BLaER1 treated with 17β-estradiol and CSF1 and Interleukin-3, amounts not matched to agents 10 nM and 100 nM (cell line): Measurements from ENCODE around the gene RRP12.
"Not testable (repeated sequence)": the region's sequence is repeated elsewhere in the genome, so short reads cannot be mapped to it uniquely, and the experiment has no call there.

Source experiments
- H3K27ac ChIP-seq, 11 experiments: shearing (Covaris generic); formaldehyde crosslinking; 2 replicates each; pipeline ENCODE4 v1.8.1; 2022
- H3K27me3 ChIP-seq, 11 experiments: shearing (Covaris generic); formaldehyde crosslinking; 2 replicates each; pipeline ENCODE4 v1.8.1; 2022
- H3K36me3 ChIP-seq, 11 experiments: shearing (Covaris generic); formaldehyde crosslinking; 2 replicates each; pipeline ENCODE4 v1.8.1; 2022
- H3K4me1 ChIP-seq, 10 experiments: shearing (Covaris generic); formaldehyde crosslinking; 2 replicates each; pipeline ENCODE4 v1.8.1; 2022
- H3K4me2 ChIP-seq, 11 experiments: shearing (Covaris generic); formaldehyde crosslinking; 2 replicates each; pipeline ENCODE4 v1.8.1; 2022
- H3K4me3 ChIP-seq, 10 experiments: shearing (Covaris generic); formaldehyde crosslinking; 2 replicates each; pipeline ENCODE4 v1.8.1; 2022
- H3K9ac ChIP-seq, 11 experiments: shearing (Covaris generic); formaldehyde crosslinking; 2 replicates each; pipeline ENCODE4 v1.8.1; 2022
- H3K9me3 ChIP-seq, 11 experiments: shearing (Covaris generic); formaldehyde crosslinking; replicated peaks in 1 of 11; 2 replicates each; pipeline ENCODE4 v1.8.1; 2022
- H4K20me1 ChIP-seq, 11 experiments: shearing (Covaris generic); formaldehyde crosslinking; 2 replicates each; pipeline ENCODE4 v1.8.1; 2022
- Cebpa-rat ChIP-seq, 11 experiments: shearing (Covaris generic); IDR thresholded peaks; 2 replicates each; pipeline ENCODE4 v1.8.1; 2022

Gene RRP12

DNA sequence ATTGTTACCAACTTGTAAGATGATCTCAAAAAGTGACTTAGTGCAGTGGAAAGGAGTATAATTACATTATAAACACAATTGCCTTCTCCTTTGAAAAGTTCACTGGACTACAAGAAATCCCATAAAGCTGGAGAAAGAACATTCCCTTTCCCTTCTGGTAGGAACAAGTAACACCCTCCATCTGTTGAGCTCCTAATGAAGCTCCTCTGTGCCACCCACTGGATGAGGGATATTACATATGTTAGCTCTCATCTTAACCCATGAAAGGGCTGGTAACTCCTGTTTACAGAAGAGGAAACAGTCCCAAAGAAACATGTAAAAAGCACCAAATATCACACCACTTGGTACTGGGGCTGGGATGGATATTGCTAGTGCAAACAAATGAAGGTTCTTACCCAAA, 32.9 kb upstream of the RRP12 start:
- Histone ChIP-seq H3K36me3 (peaks cover 89 to 94% (median 92%) of the 10 kb centered on the region in 11 experiments), H3K27ac (0 out of 22 replicates have a peak overlapping the region, but pooled peaks of 2 of the 11 experiments have one; percentile 0 to 26), H3K4me2 (no peak overlapping the region), H4K20me1 (peaks cover 18 to 53% (median 38%) of the 10 kb centered on the region in 11 experiments; a peak in 21 of 22 replicates), H3K27me3 (no peaks in the 10 kb centered on the region), H3K9me3 (no peaks in the 10 kb centered on the region), H3K4me1 (peaks cover 4 to 45% (median 22%) of the 10 kb centered on the region in 10 experiments; a peak in 16 of 20 replicates), H3K4me3 (no peak overlapping the region), H3K9ac (0 out of 22 replicates have a peak overlapping the region, but pooled peaks of 1 of the 11 experiments have one; percentile 4)
- TF ChIP-seq Cebpa-rat (IDR thresholded peaks at IDR 0.05), result no peak

GRCh38 chr10:97428572-97428981, 27.4 kb upstream of the RRP12 start:
- H3K9ac ChIP-seq, result peak overlapping the region; percentile 89 to 97 (median 94); a peak in 21 of 22 replicates
- peak overlapping the region; percentile 82 to 100 (median 92) for H3K4me3 ChIP-seq
- no peaks in the 10 kb centered on the region; a peak in 1 of 22 replicates for H3K9me3 ChIP-seq
- H3K36me3 ChIP-seq, result peaks cover 46 to 63% (median 59%) of the 10 kb centered on the region in 11 experiments
- H3K4me1 ChIP-seq, result peaks cover 36 to 60% (median 52%) of the 10 kb centered on the region in 10 experiments
- H3K4me2 ChIP-seq, result peak overlapping the region; percentile 87 to 100 (median 97)
- H3K27ac ChIP-seq, result peak overlapping the region; percentile 18 to 96 (median 84); a peak in 20 of 22 replicates
- TF ChIP-seq Cebpa-rat (IDR thresholded peaks at IDR 0.05), result no peak
- H3K27me3 ChIP-seq, result no peaks in the 10 kb centered on the region
- H4K20me1 ChIP-seq, result peaks cover 33 to 61% (median 57%) of the 10 kb centered on the region in 11 experiments; a peak in 21 of 22 replicates

DNA sequence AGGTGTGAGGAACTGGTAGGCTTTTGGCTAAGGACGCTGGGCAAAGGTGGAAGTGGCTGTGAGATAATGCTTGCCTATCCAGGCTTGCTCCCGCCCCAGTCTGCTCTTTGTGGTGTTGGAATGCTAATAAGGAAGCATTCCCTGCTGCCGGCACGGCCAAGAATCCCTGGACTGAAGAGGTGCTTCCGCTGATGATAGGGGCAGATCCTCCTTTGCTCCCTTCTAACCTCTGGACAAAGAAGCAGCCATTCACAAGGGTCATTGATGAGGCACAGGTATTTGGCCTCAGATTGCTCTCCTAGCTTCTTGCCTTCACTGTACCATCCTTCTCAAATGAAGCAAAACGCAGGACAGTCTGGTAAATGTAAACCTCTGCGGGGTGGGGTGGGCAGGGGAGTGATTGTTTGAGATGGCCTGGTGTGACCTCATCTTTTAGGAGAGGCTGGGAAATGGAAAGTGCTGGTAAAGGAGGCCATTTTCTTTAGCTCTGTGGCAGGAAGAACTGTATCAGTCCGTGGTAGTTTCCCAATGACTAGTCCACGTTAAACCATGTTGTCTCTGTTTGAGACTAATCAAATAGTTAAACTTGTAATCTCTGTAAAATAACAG, 26.5 kb upstream of the RRP12 start:
- no peaks in the 10 kb centered on the region; a peak in 1 of 22 replicates for H3K9me3 ChIP-seq
- H3K36me3 ChIP-seq, result peaks cover 42 to 57% (median 55%) of the 10 kb centered on the region in 11 experiments
- TF ChIP-seq Cebpa-rat (IDR thresholded peaks at IDR 0.05), result no peak
- peak overlapping the region; percentile 87 to 100 (median 97) for H3K4me2 ChIP-seq
- H3K9ac ChIP-seq, result peak overlapping the region; percentile 89 to 97 (median 94)
- H4K20me1 ChIP-seq, result peaks cover 33 to 58% (median 53%) of the 10 kb centered on the region in 11 experiments; a peak in 21 of 22 replicates
- H3K4me3 ChIP-seq, result peak overlapping the region; percentile 82 to 100 (median 92)
- H3K27ac ChIP-seq, result peak overlapping the region; percentile 29 to 96 (median 93); a peak in 20 of 22 replicates
- H3K27me3 ChIP-seq, result no peaks in the 10 kb centered on the region
- H3K4me1 ChIP-seq, result peaks cover 43 to 68% (median 61%) of the 10 kb centered on the region in 10 experiments

GRCh38 chr10:97426776-97427570, 25.8 kb upstream of the RRP12 start:
- Histone ChIP-seq H3K4me1 (peaks cover 43 to 74% (median 68%) of the 10 kb centered on the region in 10 experiments), H3K36me3 (peaks cover 38 to 53% (median 52%) of the 10 kb centered on the region in 11 experiments), H3K27me3 (no peaks in the 10 kb centered on the region)

GRCh38 chr10:97425964-97426775, 25.0 kb upstream of the RRP12 start, which contains the start of gene PGAM1:
Gene PGAM1, plus strand, starts transcription at chr10:97426191. Its CDS starts 117 bp downstream, at chr10:97426308.
- no peak for TF ChIP-seq Cebpa-rat (IDR thresholded peaks at IDR 0.05)
- peak within 1 kb of the TSS; percentile 89 to 97 (median 94) for H3K9ac ChIP-seq
- H3K27me3 ChIP-seq, result no peaks in the 10 kb centered on the region
- no peaks in the 10 kb centered on the region; a peak in 1 of 22 replicates for H3K9me3 ChIP-seq
- peak within 1 kb of the TSS; percentile 82 to 100 (median 92) for H3K4me3 ChIP-seq
- H3K4me1 ChIP-seq, result peaks cover 43 to 79% (median 71%) of the 10 kb centered on the region in 10 experiments
- peak within 1 kb of the TSS; percentile 87 to 100 (median 98) for H3K4me2 ChIP-seq
- H3K36me3 ChIP-seq, result peaks cover 30 to 45% (median 44%) of the 10 kb centered on the region in 11 experiments
- peaks cover 28 to 47% (median 42%) of the 10 kb centered on the region in 11 experiments; a peak in 21 of 22 replicates for H4K20me1 ChIP-seq
- H3K27ac ChIP-seq, result peak within 1 kb of the TSS; percentile 81 to 96 (median 93)

More at GRCh38 chr10:97426776-97427570, 25.8 kb upstream of the RRP12 start:
- TF ChIP-seq Cebpa-rat (IDR thresholded peaks at IDR 0.05), result no peak
- peak overlapping the region; percentile 87 to 100 (median 97) for H3K4me2 ChIP-seq
- H3K9me3 ChIP-seq, result no peaks in the 10 kb centered on the region; a peak in 1 of 22 replicates
- H3K27ac ChIP-seq, result peak overlapping the region; percentile 61 to 96 (median 93)
- peak overlapping the region; percentile 82 to 100 (median 92) for H3K4me3 ChIP-seq
- H4K20me1 ChIP-seq, result peaks cover 33 to 55% (median 50%) of the 10 kb centered on the region in 11 experiments; a peak in 21 of 22 replicates
- H3K9ac ChIP-seq, result peak overlapping the region; percentile 89 to 97 (median 94)

GRCh38 chr10:97423757-97424098, 22.6 kb upstream of the RRP12 start:
- H3K9me3 ChIP-seq, H3K27me3 ChIP-seq: not testable (repeated sequence)
- peak in 7 of 11 experiments; percentile 16 to 79 (median 42); a peak in 7 of 22 replicates for TF ChIP-seq Cebpa-rat (IDR thresholded peaks at IDR 0.05)
- Histone ChIP-seq H3K9ac (peak overlapping the region in 7 of 11 experiments; percentile 42 to 88 (median 72); a peak in 11 of 22 replicates), H3K36me3 (peaks cover 9 to 21% (median 19%) of the 10 kb centered on the region in 11 experiments; a peak in 19 of 22 replicates), H3K4me2 (peak overlapping the region; percentile 62 to 98 (median 86)), H3K27ac (peak overlapping the region; percentile 67 to 92 (median 85); a peak in 20 of 22 replicates), H3K4me1 (peaks cover 53 to 87% (median 73%) of the 10 kb centered on the region in 10 experiments), H3K4me3 (0 out of 20 replicates have a peak overlapping the region, but pooled peaks of 1 of the 10 experiments have one; percentile 31), H4K20me1 (peaks cover 13 to 23% (median 18%) of the 10 kb centered on the region in 11 experiments; a peak in 20 of 22 replicates)

GRCh38 chr10:97416565-97416964, 15.4 kb upstream of the RRP12 start:
- Histone ChIP-seq H3K9ac (0 out of 22 replicates have a peak overlapping the region, but pooled peaks of 1 of the 11 experiments have one; percentile 9), H3K27me3 (no peaks in the 10 kb centered on the region), H3K9me3 (no peaks in the 10 kb centered on the region), H3K27ac (peak overlapping the region in 2 of 11 experiments; percentile 15 to 21; a peak in 1 of 22 replicates), H4K20me1 (no peaks in the 10 kb centered on the region), H3K4me3 (no peak overlapping the region), H3K36me3 (no peaks in the 10 kb centered on the region), H3K4me1 (peaks cover 48 to 93% (median 73%) of the 10 kb centered on the region in 10 experiments), H3K4me2 (peak overlapping the region in 10 of 11 experiments; percentile 43 to 74 (median 58); a peak in 19 of 22 replicates)
- no peak for TF ChIP-seq Cebpa-rat (IDR thresholded peaks at IDR 0.05)
